H1 (cell line): ENCODE data around the gene GAN.

Source experiments
- CREB1 ChIP-seq: IDR thresholded peaks from 2 replicates; pipeline ENCODE4 v1.6.1; 2012; ENCODE audit warnings: inconsistent platforms
- EP300 ChIP-seq, 2 experiments: IDR thresholded peaks; 1 replicate in 1 of 2; 2 replicates in 1 of 2; pipeline ENCODE4 v1.6.1; 2011 to 2012; ENCODE audit warnings: low read depth in 2 of 2, low read length in 2 of 2, mild to moderate bottlenecking in 2 of 2, borderline replicate concordance in 1 of 2, inconsistent platforms in 1 of 2, moderate library complexity in 1 of 2
- KDM5A ChIP-seq: fragments of 200-600 bp; IDR thresholded peaks from 2 replicates; pipeline ENCODE4 v1.7.1; 2012; ENCODE audit warnings: mild to moderate bottlenecking, low read length, inconsistent platforms, mixed read lengths
- RFX5 ChIP-seq: IDR thresholded peaks from 2 replicates; pipeline ENCODE4 v1.6.1; 2011; ENCODE audit warnings: low read depth, low read length, improper control_type of control experiment, borderline replicate concordance

DNA sequence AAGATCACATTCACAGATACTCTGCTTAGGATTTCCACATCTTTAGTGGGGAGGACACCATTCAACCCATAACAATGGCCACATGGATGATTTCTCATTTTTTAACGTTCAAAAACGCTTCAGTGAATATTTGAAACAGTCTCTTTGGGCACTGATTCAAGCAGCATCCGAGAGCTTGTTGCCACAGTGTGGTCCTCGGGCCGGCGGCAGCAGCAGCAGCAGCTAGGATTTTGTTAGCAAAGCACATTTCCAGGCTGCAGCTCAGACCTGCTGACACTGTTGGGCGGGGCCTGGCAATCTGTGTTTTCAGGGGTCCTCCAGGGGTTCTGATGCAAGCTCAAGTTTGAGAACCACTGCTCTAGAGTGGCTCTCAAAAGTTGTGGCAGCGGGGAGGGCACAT lies 102.0 kb downstream of the GAN start:
- no peak for TF ChIP-seq KDM5A
- no peak for TF ChIP-seq EP300 (IDR thresholded peaks at IDR 0.05; ENCODE audit: borderline replicate concordance in 1 of 2, low read depth in 2 of 2, low read length in 2 of 2)
- no peak for TF ChIP-seq CREB1
- TF ChIP-seq RFX5, result no peak
